Neutrophil (primary cell): Measurements from ENCODE around the gene ABCG5.

Source experiments
- H3K27ac ChIP-seq: fragments of 200-600 bp; sonication (generic); 2 replicates; pipeline ENCODE4 v1.5.1; 2016; ENCODE audit warnings: mild to moderate bottlenecking, moderate library complexity
- H3K27me3 ChIP-seq: fragments of 200-600 bp; sonication (generic); 2 replicates; pipeline ENCODE4 v1.6.0; 2016; ENCODE audit warnings: mild to moderate bottlenecking
- H3K36me3 ChIP-seq: fragments of 200-600 bp; sonication (generic); 2 replicates; pipeline ENCODE4 v1.5.1; 2017
- H3K4me1 ChIP-seq, 2 experiments: fragments of 200-600 bp in 1 of 2; sonication (generic) in 1 of 2; 1 replicate in 1 of 2; 2 replicates in 1 of 2; pipeline versions ENCODE4 v1.5.1 to v1.6.1; 2013 to 2016; ENCODE audit warnings: low read depth in 1 of 2, low read length in 1 of 2, mild to moderate bottlenecking in 1 of 2, moderate library complexity in 1 of 2; ENCODE audit not compliant: control insufficient read depth in 1 of 2, insufficient read depth in 1 of 2
- H3K4me3 ChIP-seq, 2 experiments: fragments of 200-600 bp in 1 of 2; sonication (generic) in 1 of 2; 1 replicate in 1 of 2; 2 replicates in 1 of 2; pipeline ENCODE4 v1.5.1; 2013 to 2016; ENCODE audit warnings: low read depth in 1 of 2, low read length in 1 of 2, mild to moderate bottlenecking in 1 of 2, moderate library complexity in 1 of 2
- H3K9me3 ChIP-seq: fragments of 200-600 bp; sonication (generic); 2 replicates; pipeline ENCODE4 v1.5.1; 2016
- TF ChIP-seq, protein P1 (sequence below): fragments of 200-600 bp; sonication (generic); IDR thresholded peaks from 2 replicates; pipeline ENCODE4 v1.5.1; 2016; ENCODE audit warnings: antibody characterized with exemption

ABCG5 gene

GRCh38 chr2:43814711-43815110 lies 23.9 kb downstream of the ABCG5 start:
- Histone ChIP-seq H3K9me3 (no peaks in the 10 kb centered on the region), H3K4me3 (no peak overlapping the region), H3K27ac (no peak overlapping the region), H3K4me1 (no peaks in the 10 kb centered on the region), H3K36me3 (no peaks in the 10 kb centered on the region), H3K27me3 (no peaks in the 10 kb centered on the region)
- TF ChIP-seq, protein P1, sequence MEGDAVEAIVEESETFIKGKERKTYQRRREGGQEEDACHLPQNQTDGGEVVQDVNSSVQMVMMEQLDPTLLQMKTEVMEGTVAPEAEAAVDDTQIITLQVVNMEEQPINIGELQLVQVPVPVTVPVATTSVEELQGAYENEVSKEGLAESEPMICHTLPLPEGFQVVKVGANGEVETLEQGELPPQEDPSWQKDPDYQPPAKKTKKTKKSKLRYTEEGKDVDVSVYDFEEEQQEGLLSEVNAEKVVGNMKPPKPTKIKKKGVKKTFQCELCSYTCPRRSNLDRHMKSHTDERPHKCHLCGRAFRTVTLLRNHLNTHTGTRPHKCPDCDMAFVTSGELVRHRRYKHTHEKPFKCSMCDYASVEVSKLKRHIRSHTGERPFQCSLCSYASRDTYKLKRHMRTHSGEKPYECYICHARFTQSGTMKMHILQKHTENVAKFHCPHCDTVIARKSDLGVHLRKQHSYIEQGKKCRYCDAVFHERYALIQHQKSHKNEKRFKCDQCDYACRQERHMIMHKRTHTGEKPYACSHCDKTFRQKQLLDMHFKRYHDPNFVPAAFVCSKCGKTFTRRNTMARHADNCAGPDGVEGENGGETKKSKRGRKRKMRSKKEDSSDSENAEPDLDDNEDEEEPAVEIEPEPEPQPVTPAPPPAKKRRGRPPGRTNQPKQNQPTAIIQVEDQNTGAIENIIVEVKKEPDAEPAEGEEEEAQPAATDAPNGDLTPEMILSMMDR, result no peak

- no peaks in the 10 kb centered on the region for H3K36me3 ChIP-seq
- H3K4me1 ChIP-seq, result no peaks in the 10 kb centered on the region
- no peaks in the 10 kb centered on the region for H3K27me3 ChIP-seq
- H3K4me3 ChIP-seq, result no peak overlapping the region
- H3K9me3 ChIP-seq, result no peaks in the 10 kb centered on the region
- H3K27ac ChIP-seq, result no peak overlapping the region
- TF ChIP-seq, protein P1, result no peak
Measured at GRCh38 chr2:43812947-43813346, 25.7 kb downstream of the ABCG5 start.

DNA sequence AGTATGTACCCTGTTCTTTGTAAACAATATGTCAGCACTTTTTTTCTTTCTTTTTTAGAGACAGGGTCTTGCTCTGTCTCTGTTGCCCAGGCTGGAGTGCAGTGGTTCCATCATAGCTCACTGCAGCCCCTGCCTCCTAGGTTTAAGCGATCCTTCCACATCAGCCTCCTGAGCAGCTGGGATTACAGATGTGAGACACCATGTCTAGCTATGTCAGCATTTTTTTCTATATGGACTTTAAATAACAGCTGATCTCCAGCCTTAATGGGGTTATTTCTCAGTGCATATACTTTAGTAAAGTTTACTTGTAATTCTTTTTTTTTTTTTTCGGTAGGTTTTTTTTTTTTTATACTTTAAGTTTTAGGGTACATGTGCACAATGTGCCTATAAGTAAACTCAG lies 26.6 kb downstream of the ABCG5 start:
- H3K27ac ChIP-seq, result no peak overlapping the region
- no peaks in the 10 kb centered on the region for H3K36me3 ChIP-seq
- no peak overlapping the region for H3K4me3 ChIP-seq
- TF ChIP-seq, protein P1, result no peak
- H3K27me3 ChIP-seq, result no peaks in the 10 kb centered on the region
- H3K9me3 ChIP-seq, result no peaks in the 10 kb centered on the region
- no peaks in the 10 kb centered on the region for H3K4me1 ChIP-seq

DNA sequence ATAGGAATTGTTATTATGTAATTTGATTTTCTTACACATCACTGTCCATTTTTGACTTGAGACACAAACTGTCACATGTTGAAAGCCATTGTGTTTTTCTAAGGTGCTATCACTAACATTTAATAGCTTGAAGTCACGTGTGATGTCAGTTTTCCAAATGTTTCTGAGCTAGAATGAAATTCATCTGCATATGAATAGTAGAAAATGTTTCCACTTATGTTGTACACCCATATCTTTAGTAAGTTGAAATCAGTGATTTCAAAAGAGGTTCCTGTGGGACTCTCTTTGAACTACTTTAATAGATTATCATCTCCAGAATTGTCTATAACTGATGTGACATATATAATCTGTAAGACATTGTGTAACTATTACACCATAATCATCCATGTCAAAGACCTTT lies 27.8 kb downstream of the ABCG5 start:
- Histone ChIP-seq H3K27me3 (no peaks in the 10 kb centered on the region), H3K4me1 (no peaks in the 10 kb centered on the region), H3K9me3 (no peaks in the 10 kb centered on the region), H3K36me3 (no peaks in the 10 kb centered on the region), H3K27ac (no peak overlapping the region), H3K4me3 (no peak overlapping the region)
- TF ChIP-seq, protein P1, result no peak

GRCh38 chr2:43810452-43810851 lies 28.2 kb downstream of the ABCG5 start:
- TF ChIP-seq, protein P1, result no peak
- H3K4me1 ChIP-seq, result no peaks in the 10 kb centered on the region
- H3K36me3 ChIP-seq, result no peaks in the 10 kb centered on the region

GRCh38 chr2:43806719-43807031 lies 32.0 kb downstream of the ABCG5 start:
- no peak overlapping the region for H3K4me3 ChIP-seq
- no peaks in the 10 kb centered on the region for H3K27me3 ChIP-seq
- H3K4me1 ChIP-seq, result no peaks in the 10 kb centered on the region
- no peak overlapping the region for H3K27ac ChIP-seq
- no peaks in the 10 kb centered on the region for H3K36me3 ChIP-seq
- H3K9me3 ChIP-seq, result no peaks in the 10 kb centered on the region
- TF ChIP-seq, protein P1, result no peak

More at GRCh38 chr2:43810452-43810851, 28.2 kb downstream of the ABCG5 start:
- H3K9me3 ChIP-seq, result no peaks in the 10 kb centered on the region
- no peak overlapping the region for H3K27ac ChIP-seq
- no peak overlapping the region for H3K4me3 ChIP-seq
- no peaks in the 10 kb centered on the region for H3K27me3 ChIP-seq
